Measurements from ENCODE around the gene SYNE2.

Gene SYNE2

GRCh38 chr14:64053694-64054669 is 201.2 kb downstream of the SYNE2 start:
- intact Hi-C loops (cut with micrococcal nuclease): no loop called here
- H3K4me3 Mint-ChIP-seq: no peak overlapping the region
- no peaks in the 10 kb centered on the region for H3K9me3 Mint-ChIP-seq
- H3K36me3 Mint-ChIP-seq (ENCODE audit: low read depth): no peaks in the 10 kb centered on the region
- H3K4me1 Mint-ChIP-seq (ENCODE audit: low read depth): no peaks in the 10 kb centered on the region
- no peaks in the 10 kb centered on the region for H3K27me3 Mint-ChIP-seq
- H3K27ac Mint-ChIP-seq: no peak overlapping the region

GRCh38 chr14:64059454-64060198 is 206.8 kb downstream of the SYNE2 start:
- Mint-ChIP-seq H3K4me3 (no peak overlapping the region), H3K27ac (no peak overlapping the region), H3K4me1 (ENCODE audit: low read depth) (no peaks in the 10 kb centered on the region), H3K9me3 (no peaks in the 10 kb centered on the region), H3K27me3 (no peaks in the 10 kb centered on the region), H3K36me3 (ENCODE audit: low read depth) (no peaks in the 10 kb centered on the region)
- intact Hi-C loops (cut with micrococcal nuclease): no loop called here

DNA sequence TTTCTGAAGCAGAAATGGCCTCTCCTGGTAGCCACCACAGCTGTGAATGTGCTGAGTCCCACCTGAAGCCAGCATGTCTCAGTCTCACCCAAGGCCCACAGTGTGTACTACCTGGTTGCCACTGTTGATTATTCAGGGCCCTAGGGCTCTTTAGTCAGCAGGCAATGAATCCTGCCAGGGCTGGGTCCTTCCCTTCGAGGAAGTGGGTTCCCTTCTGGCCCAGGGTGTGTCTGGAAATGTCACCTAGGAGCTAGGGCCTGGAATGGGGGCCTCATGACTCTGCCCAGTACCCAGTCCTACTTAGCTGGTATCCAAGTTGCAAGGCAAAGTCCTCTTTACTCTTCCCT is 207.4 kb downstream of the SYNE2 start:
- Mint-ChIP-seq H3K27ac (no peak overlapping the region), H3K4me3 (no peak overlapping the region), H3K9me3 (no peaks in the 10 kb centered on the region), H3K27me3 (no peaks in the 10 kb centered on the region), H3K36me3 (ENCODE audit: low read depth) (no peaks in the 10 kb centered on the region), H3K4me1 (ENCODE audit: low read depth) (no peaks in the 10 kb centered on the region)
- intact Hi-C loops (cut with micrococcal nuclease): no loop called here

DNA sequence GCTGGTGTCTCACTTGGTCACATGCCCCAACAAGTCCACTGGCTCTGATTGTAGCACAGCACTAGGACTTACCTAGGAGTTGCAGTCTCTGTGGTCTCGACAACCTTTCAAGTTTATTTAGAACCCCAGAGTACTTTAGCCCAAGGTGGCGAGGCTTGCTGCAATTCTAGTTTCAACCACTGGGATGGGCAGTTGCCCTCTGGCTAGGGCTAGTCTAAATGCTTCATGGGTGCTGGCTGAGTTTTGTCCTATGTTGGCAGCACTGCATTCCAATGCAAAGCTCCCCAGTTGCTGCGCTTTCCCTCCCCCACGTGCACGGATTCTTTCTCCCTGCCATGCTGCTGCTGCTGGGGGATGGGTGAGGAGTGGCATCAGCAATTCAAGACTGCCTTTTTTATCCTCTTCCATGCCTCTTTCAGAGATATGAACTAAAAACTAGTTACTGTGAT is 207.9 kb downstream of the SYNE2 start:
- H3K27ac Mint-ChIP-seq: no peak overlapping the region
- H3K4me1 Mint-ChIP-seq (ENCODE audit: low read depth): no peaks in the 10 kb centered on the region
- no peak overlapping the region for H3K4me3 Mint-ChIP-seq
- intact Hi-C loops (cut with micrococcal nuclease): no loop called here
- H3K27me3 Mint-ChIP-seq: no peaks in the 10 kb centered on the region
- no peaks in the 10 kb centered on the region for H3K36me3 Mint-ChIP-seq (ENCODE audit: low read depth)
- H3K9me3 Mint-ChIP-seq: no peaks in the 10 kb centered on the region

GRCh38 chr14:64061115-64061514 is 208.3 kb downstream of the SYNE2 start:
- intact Hi-C loops (cut with micrococcal nuclease): no loop called here
- Mint-ChIP-seq H3K27ac (no peak overlapping the region), H3K36me3 (ENCODE audit: low read depth) (no peaks in the 10 kb centered on the region), H3K4me3 (no peak overlapping the region), H3K27me3 (no peaks in the 10 kb centered on the region), H3K4me1 (ENCODE audit: low read depth) (no peaks in the 10 kb centered on the region), H3K9me3 (no peaks in the 10 kb centered on the region)

DNA sequence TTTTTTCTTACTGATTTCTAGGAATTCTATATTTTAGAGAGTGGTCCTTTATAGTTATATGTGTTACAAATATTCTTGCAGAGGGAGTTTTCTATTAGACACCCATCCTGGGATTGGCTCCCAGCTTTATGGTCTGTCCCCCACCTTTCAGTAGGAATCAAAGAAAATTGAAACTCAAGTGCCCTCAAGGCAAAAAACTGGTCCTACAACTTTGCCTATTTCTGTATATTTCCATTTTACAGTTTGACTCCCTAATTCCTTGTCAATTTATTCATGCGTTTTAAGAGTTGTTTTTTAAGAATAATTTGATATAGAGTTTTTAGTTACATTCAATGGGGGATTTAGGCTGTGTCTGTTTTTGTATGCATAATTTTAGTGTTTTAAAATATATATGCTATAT is 208.9 kb downstream of the SYNE2 start:
- Mint-ChIP-seq H3K27me3 (no peaks in the 10 kb centered on the region), H3K9me3 (no peaks in the 10 kb centered on the region), H3K4me3 (no peak overlapping the region), H3K27ac (no peak overlapping the region), H3K4me1 (ENCODE audit: low read depth) (no peaks in the 10 kb centered on the region), H3K36me3 (ENCODE audit: low read depth) (no peaks in the 10 kb centered on the region)
- intact Hi-C loops (cut with micrococcal nuclease): no loop called here

DNA sequence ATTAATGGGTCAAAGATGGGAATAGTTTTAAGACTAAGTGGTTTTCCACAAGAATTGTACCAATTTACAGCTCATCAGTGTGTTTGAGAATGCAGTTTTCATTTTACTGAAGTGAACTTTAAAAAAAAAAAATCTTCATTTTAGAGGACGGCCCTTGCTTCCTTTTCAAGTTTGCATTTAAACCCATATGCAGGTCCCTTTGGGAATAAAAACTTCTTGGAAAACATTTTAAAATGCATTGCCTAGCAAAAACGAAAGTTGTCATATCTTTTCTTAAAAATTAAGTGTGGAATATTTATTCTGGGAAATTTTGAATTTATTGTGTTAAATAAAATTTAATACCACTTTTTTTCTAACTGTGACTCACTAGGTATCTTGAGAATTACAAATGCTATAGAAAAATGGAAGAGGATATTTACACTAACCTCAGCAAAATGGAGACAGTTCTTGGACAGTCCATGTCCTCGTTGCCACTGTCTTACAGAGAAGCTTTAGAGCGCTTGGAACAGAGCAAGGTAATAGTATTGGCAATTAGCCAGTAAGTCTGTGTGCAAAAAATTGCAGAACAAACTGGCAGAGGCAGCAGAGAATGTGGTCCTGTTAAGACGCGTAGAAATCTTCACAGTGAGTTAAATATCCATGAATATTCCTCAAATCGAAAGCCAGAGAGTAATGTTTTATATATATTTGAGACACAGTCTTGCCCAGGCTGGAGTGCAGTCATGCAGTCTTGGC is 209.7 kb downstream of the SYNE2 start:
- Mint-ChIP-seq H3K27ac (no peak overlapping the region), H3K27me3 (no peaks in the 10 kb centered on the region), H3K4me3 (no peak overlapping the region), H3K9me3 (no peaks in the 10 kb centered on the region), H3K4me1 (ENCODE audit: low read depth) (no peaks in the 10 kb centered on the region), H3K36me3 (ENCODE audit: low read depth) (no peaks in the 10 kb centered on the region)
- intact Hi-C loops (cut with micrococcal nuclease): no loop called here

DNA sequence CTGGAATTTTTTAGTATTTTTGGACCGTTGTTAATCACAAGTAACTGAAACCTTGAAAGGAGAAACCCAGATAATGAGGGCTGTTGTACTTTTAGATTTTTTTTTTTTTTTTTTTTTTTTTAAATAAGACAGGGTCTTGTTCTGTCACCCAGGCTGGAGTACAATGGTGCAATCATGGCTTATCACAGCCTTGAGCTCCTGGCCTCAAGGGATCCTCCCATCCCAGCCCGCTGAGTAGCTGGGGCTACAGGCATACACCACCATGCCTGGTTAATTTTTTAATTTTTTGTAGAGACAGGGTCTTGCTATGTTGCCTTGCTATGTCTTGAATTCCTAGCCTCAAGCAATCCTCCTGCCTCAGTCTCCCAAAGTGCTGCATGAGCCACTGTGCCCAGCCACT is 211.6 kb downstream of the SYNE2 start:
- Mint-ChIP-seq H3K4me3 (no peak overlapping the region), H3K27me3 (no peaks in the 10 kb centered on the region), H3K4me1 (ENCODE audit: low read depth) (no peaks in the 10 kb centered on the region), H3K27ac (no peak overlapping the region), H3K9me3 (no peaks in the 10 kb centered on the region), H3K36me3 (ENCODE audit: low read depth) (no peaks in the 10 kb centered on the region)
- intact Hi-C loops (cut with micrococcal nuclease): no loop called here

DNA sequence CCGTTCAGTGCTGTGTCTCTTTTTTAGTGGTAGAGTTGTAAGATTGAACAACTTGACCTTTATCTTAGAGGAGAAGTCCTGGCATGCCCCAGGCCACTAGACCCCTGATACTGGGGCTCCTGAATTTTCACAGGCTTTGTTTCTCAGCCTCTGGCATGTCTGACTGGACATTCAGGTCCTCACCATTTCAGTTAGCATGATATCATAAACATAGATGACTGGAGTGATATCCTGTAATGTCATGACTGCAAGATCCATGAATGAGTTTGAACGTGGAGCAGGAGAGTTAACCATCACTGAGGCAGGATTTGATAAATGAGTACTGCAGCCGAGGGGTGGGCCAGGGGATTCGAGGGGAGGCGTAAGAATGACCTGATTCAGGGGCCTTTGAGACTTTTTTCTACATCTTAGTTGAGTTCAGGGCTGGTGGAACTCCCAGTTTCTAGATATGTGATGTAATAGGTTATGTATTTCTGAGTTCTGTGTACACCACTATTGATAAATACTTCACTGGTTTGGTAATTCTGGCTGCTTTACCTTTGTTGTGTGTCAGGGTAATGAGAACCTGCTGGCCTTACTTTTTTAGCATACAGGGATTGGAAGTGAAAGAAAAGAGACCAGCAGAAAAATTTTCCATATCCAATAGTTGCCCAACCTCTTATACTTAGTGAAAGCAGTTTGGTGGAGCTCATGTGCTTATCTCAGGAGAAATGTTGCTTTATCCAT is 217.0 kb downstream of the SYNE2 start:
- Mint-ChIP-seq H3K9me3 (no peaks in the 10 kb centered on the region), H3K4me3 (no peak overlapping the region), H3K27ac (no peak overlapping the region), H3K36me3 (ENCODE audit: low read depth) (no peaks in the 10 kb centered on the region), H3K4me1 (ENCODE audit: low read depth) (no peaks in the 10 kb centered on the region), H3K27me3 (no peaks in the 10 kb centered on the region)
- intact Hi-C loops (cut with micrococcal nuclease): no loop called here

DNA sequence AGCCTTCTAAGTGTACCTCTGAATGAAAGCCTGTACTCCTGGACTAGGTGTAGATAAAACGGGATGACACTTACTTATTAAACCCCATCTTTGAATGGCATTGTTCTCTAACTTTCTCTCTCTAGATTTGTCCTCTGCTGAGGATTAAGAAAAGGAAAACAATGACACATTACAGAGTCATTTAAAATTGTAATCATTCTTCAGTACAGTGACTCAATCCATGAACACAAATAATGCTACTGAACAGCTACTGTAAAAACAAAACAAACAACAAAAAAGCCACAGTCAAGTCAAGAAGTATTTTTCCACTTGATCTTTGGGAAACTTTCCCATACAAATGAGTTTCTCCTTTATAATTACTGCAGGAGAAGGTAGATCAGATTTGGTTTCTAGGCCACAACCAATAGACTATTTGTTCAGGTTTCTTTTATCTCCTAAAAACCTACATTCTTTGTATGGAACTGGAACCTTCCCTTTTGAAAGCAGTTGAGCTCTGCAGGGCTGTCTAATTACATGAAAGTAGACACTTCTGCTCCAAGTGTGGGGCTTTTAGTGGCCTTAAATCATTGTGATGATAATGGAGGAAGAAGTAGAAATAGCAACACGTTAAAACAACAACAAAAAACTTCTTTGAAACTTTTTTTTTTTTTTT is 222.3 kb downstream of the SYNE2 start:
- H3K36me3 Mint-ChIP-seq (ENCODE audit: low read depth): no peaks in the 10 kb centered on the region
- H3K4me1 Mint-ChIP-seq (ENCODE audit: low read depth): no peaks in the 10 kb centered on the region
- intact Hi-C loops (cut with micrococcal nuclease): no loop called here
- H3K4me3 Mint-ChIP-seq: no peak overlapping the region
- no peaks in the 10 kb centered on the region for H3K27me3 Mint-ChIP-seq
- H3K9me3 Mint-ChIP-seq: no peaks in the 10 kb centered on the region
- H3K27ac Mint-ChIP-seq: no peak overlapping the region

GRCh38 chr14:64075613-64076005 is 222.8 kb downstream of the SYNE2 start:
- Mint-ChIP-seq H3K27me3 (no peaks in the 10 kb centered on the region), H3K4me1 (ENCODE audit: low read depth) (no peaks in the 10 kb centered on the region), H3K9me3 (no peaks in the 10 kb centered on the region), H3K36me3 (ENCODE audit: low read depth) (no peaks in the 10 kb centered on the region), H3K27ac (no peak overlapping the region), H3K4me3 (no peak overlapping the region)
- intact Hi-C loops (cut with micrococcal nuclease): no loop called here

- Mint-ChIP-seq H3K27me3 (no peaks in the 10 kb centered on the region), H3K4me3 (no peak overlapping the region), H3K9me3 (no peaks in the 10 kb centered on the region), H3K4me1 (ENCODE audit: low read depth) (no peaks in the 10 kb centered on the region), H3K36me3 (ENCODE audit: low read depth) (no peaks in the 10 kb centered on the region), H3K27ac (no peak overlapping the region)
- intact Hi-C loops (cut with micrococcal nuclease): no loop called here
Observed at GRCh38 chr14:64080452-64080851, 227.6 kb downstream of the SYNE2 start.

GRCh38 chr14:64081174-64081746 is 228.5 kb downstream of the SYNE2 start:
- no peak overlapping the region for H3K4me3 Mint-ChIP-seq
- H3K4me1 Mint-ChIP-seq (ENCODE audit: low read depth): no peaks in the 10 kb centered on the region
- intact Hi-C loops (cut with micrococcal nuclease): no loop called here
- no peaks in the 10 kb centered on the region for H3K27me3 Mint-ChIP-seq
- no peaks in the 10 kb centered on the region for H3K9me3 Mint-ChIP-seq
- H3K27ac Mint-ChIP-seq: no peak overlapping the region
- H3K36me3 Mint-ChIP-seq (ENCODE audit: low read depth): no peaks in the 10 kb centered on the region
